Peyer's patch (tissue), 4 donors: Measurements from ENCODE around the gene POLR2J2. TPM values are rescaled to one million over a fixed set of nuclear protein-coding genes. Genes with fewer than 3 reads are reported as not detected.
"Not testable (repeated sequence)": the region's sequence is repeated elsewhere in the genome, so short reads cannot be mapped to it uniquely, and the experiment has no call there.

ENCODE experiments used
- DNase-seq, 3 donors: peaks; one replicate each; pipeline ENCODE4 v3.0.0-alpha.2; 2017 to 2019
- H3K27ac ChIP-seq, 4 donors: fragments of 200-600 bp; sonication (generic); one replicate each; pipeline ENCODE4 v1.5.1; 2016 to 2019
- H3K27me3 ChIP-seq, 2 donors: fragments of 200-600 bp; sonication (generic); one replicate each; pipeline ENCODE4 v1.5.1; 2019
- H3K36me3 ChIP-seq, 3 donors: fragments of 200-600 bp; sonication (generic); one replicate each; pipeline ENCODE4 v1.5.1; 2016 to 2019
- H3K4me1 ChIP-seq, 4 donors: fragments of 200-600 bp; sonication (generic); one replicate each; pipeline ENCODE4 v1.5.1; 2016 to 2019
- H3K4me3 ChIP-seq, 4 donors: fragments of 200-600 bp; sonication (generic); 1 replicate in 3 of 4; 2 replicates in 1 of 4; pipeline ENCODE4 v1.5.1; 2016 to 2019; ENCODE audit warnings: mild to moderate bottlenecking in 1 of 4
- H3K9me3 ChIP-seq, 4 donors: fragments of 200-600 bp; sonication (generic); one replicate each; pipeline ENCODE4 v1.5.1; 2016 to 2019; ENCODE audit warnings: mild to moderate bottlenecking in 1 of 4
- small RNA-seq, 2 donors: library from RNA; depleted of rRNA; stranded (forward); fragments of <200 nt; gene quantifications; one replicate each; pipeline ENCODE3, GENCODE V24; 2016
- total RNA-seq, 4 donors: library from RNA; depleted of rRNA; stranded (reverse); fragments of >200 nt; gene quantifications; one replicate each; pipeline ENCODE4 v1.1.0, GENCODE V29; 2016

Gene POLR2J2
- total RNA-seq, 4 donors from 2014 or later, result 2.6 to 27.4 (median 5.3) TPM

- H3K36me3 ChIP-seq, H3K4me3 ChIP-seq, H3K9me3 ChIP-seq, H3K4me1 ChIP-seq, H3K27me3 ChIP-seq, H3K27ac ChIP-seq: not testable (repeated sequence)
- peak in 1 of 3 donors; percentile 8 for DNase-seq
Observed at GRCh38 chr7:102634299-102634698, 37.2 kb downstream of the POLR2J2 start.

- peak in 1 of 3 donors; percentile 6 for DNase-seq
- not testable (repeated sequence) for H3K4me1 ChIP-seq, H3K9me3 ChIP-seq, H3K27ac ChIP-seq, H3K36me3 ChIP-seq, H3K27me3 ChIP-seq, H3K4me3 ChIP-seq
Observed at GRCh38 chr7:102630622-102631021, 40.8 kb downstream of the POLR2J2 start.

GRCh38 chr7:102627271-102627904 lies 44.1 kb downstream of the POLR2J2 start:
- not testable (repeated sequence) for H3K9me3 ChIP-seq, H3K36me3 ChIP-seq, DNase-seq, H3K4me1 ChIP-seq, H3K27me3 ChIP-seq, H3K27ac ChIP-seq, H3K4me3 ChIP-seq

- H3K27ac ChIP-seq, H3K4me3 ChIP-seq, H3K27me3 ChIP-seq, H3K36me3 ChIP-seq, DNase-seq, H3K4me1 ChIP-seq, H3K9me3 ChIP-seq: not testable (repeated sequence)
Observed at GRCh38 chr7:102618122-102618521, 53.3 kb downstream of the POLR2J2 start.

- not testable (repeated sequence) for H3K27me3 ChIP-seq, H3K36me3 ChIP-seq, H3K4me1 ChIP-seq, H3K9me3 ChIP-seq
- Histone ChIP-seq H3K27ac (peak within 1 kb of the TSS in 1 of 4 donors; percentile 74), H3K4me3 (peak within 1 kb of the TSS; percentile 33 to 61 (median 58))
- peak; percentile 24 to 68 (median 63) for DNase-seq
Observed at GRCh38 chr7:102616507-102617125, 54.8 kb downstream of the POLR2J2 start, which contains the start of gene RASA4. Gene RASA4, minus strand, starts transcription at chr7:102616756. Its CDS starts 67 bp downstream, at chr7:102616689.

Small RNAs within 50 kb of the gene (small RNA-seq; reads per million reads assigned to genes)
- gene AC105052.3 (0 reads per million in 2 donors), gene UPK3BL1 (0 reads per million in 2 donors)

Other genes with a start within 250 kb of the POLR2J2 start
- gene ORAI2, start 238.1 kb downstream of the POLR2J2 start, total RNA-seq, result 10 to 100 TPM in 1 of 4 donors, 1 to 10 TPM in 3; 2.1 to 39.6 (median 4.2) TPM
- gene ALKBH4, start 206.8 kb downstream of the POLR2J2 start, total RNA-seq, result 10 to 100 TPM; 10.7 to 40.5 (median 18.7) TPM
- 10 to 100 TPM; 22.6 to 79.2 (median 23.8) TPM for gene LRWD1, start 206.7 kb downstream of the POLR2J2 start, total RNA-seq
- 10 to 100 TPM; 13.2 to 27.9 (median 22.5) TPM for gene POLR2J, start 192.7 kb downstream of the POLR2J2 start, total RNA-seq
- 10 to 100 TPM; 31.3 to 90.8 (median 40.7) TPM for gene RASA4B, start 153.9 kb downstream of the POLR2J2 start, total RNA-seq
- gene UPK3BL2, start 128.0 kb downstream of the POLR2J2 start, total RNA-seq, result 10 to 100 TPM; 12.6 to 43.9 (median 26.9) TPM
- not detected for gene SPDYE2, start 120.4 kb downstream of the POLR2J2 start, total RNA-seq
- 10 to 100 TPM; 19.8 to 58.9 (median 51.0) TPM for gene POLR2J3, start 99.1 kb downstream of the POLR2J2 start, total RNA-seq
- gene RASA4, start 54.9 kb downstream of the POLR2J2 start, total RNA-seq, result 100 to 1,000 TPM in 2 of 4 donors, 10 to 100 TPM in 2; 43.8 to 187 (median 123) TPM
- gene UPK3BL1, start 28.9 kb downstream of the POLR2J2 start, total RNA-seq, result 10 to 100 TPM; 20.7 to 88.3 (median 41.8) TPM
- not detected for gene SPDYE2B, start 21.3 kb downstream of the POLR2J2 start, total RNA-seq
- 10 to 100 TPM; 14.0 to 28.9 (median 26.9) TPM for gene FAM185A, start 77.3 kb upstream of the POLR2J2 start, total RNA-seq
- gene LRRC17, start 241.3 kb upstream of the POLR2J2 start, total RNA-seq, result 1 to 10 TPM in 3 of 4 donors, under 1 TPM in 1; 0.40 to 5.8 (median 2.1) TPM